ENCODE measurements around the gene PLCL2. TPM values are rescaled to one million over a fixed set of nuclear protein-coding genes. Genes with fewer than 3 reads are reported as not detected.

PLCL2 gene
- total and polyA plus RNA-seq, 4 donors, result 1.5 to 16.5 (median 9.4) TPM

DNA sequence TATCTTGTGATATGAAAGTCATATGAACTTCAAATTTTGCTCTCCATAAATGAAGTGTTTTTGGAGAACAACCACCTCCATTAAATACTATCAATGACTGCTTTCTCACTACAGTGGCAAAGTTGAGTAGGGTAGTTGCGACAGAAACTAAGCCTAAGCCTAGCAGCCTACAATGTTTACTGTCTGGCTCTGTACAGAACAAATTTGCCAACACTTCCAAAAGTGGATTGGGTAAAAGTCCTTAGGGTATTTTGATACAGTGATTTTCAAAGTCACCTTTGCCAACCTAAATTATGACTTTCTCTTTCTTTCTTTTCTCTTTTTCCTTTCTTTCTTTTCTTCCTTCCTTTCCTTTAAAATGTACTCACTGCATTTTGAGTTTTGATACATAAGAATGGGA is 142.6 kb downstream of the PLCL2 start:
- Histone ChIP-seq H3K4me3 (ENCODE audit: low read depth in 1 of 3, low read length in 3 of 3) (peak overlapping the region in 2 of 3 donors; percentile 36 to 54), H3K27ac (ENCODE audit: low read depth in 1 of 2, low read length in 2 of 2) (peak overlapping the region; percentile 75 to 76), H3K36me3 (ENCODE audit: control insufficient read depth in 4 of 4, insufficient read depth in 3 of 4, low read depth in 1 of 4, low read length in 3 of 4) (peaks cover 0 to 3% (median 0%) of the 10 kb centered on the region in 4 donors), H3K4me1 (ENCODE audit: control insufficient read depth in 4 of 4, insufficient read depth in 4 of 4, low read length in 3 of 4) (peaks cover 0 to 25% (median 4%) of the 10 kb centered on the region in 4 donors), H3K9me3 (ENCODE audit: control insufficient read depth in 4 of 4, low read length in 3 of 4) (no peaks in the 10 kb centered on the region), H3K27me3 (ENCODE audit: control insufficient read depth in 4 of 4, insufficient read depth in 4 of 4, low read length in 3 of 4) (no peaks in the 10 kb centered on the region), H3K9ac (ENCODE audit: low read depth in 1 of 2, low read length in 2 of 2) (peak overlapping the region; percentile 5 to 12)
- no peak for DNase-seq (ENCODE audit: low spot score)
- WGBS, result 31% methylated on average over 1 of the region's 1 CpG
- TF ChIP-seq JUND (IDR thresholded peaks at IDR 0.05) (peak in 1 of 2 donors; percentile 46), FOXA2 (IDR thresholded peaks at IDR 0.05) (peak; percentile 78), YY1 (IDR thresholded peaks at IDR 0.05) (peak; percentile 63), TAF1 (conservative IDR thresholded peaks at IDR 0.05) (no peak), EGR1 (IDR thresholded peaks at IDR 0.05; ENCODE audit: low read depth in 2 of 2) (no peak), HNF4A (conservative IDR thresholded peaks at IDR 0.05) (peak; percentile 75 to 76), RXRA (IDR thresholded peaks at IDR 0.05) (peak; percentile 46 to 69), GABPA (IDR thresholded peaks at IDR 0.05 in 1 of 2, conservative IDR thresholded peaks at IDR 0.05 in 1 of 2) (no peak), SP1 (IDR thresholded peaks at IDR 0.05) (peak; percentile 81), NR2F2 (IDR thresholded peaks at IDR 0.05) (no peak), HNF4G (IDR thresholded peaks at IDR 0.05) (no peak), FOXA1 (IDR thresholded peaks at IDR 0.05) (peak; percentile 67), RAD21 (IDR thresholded peaks at IDR 0.05) (peak; percentile 61 to 70)
- TF ChIP-seq, protein P1, sequence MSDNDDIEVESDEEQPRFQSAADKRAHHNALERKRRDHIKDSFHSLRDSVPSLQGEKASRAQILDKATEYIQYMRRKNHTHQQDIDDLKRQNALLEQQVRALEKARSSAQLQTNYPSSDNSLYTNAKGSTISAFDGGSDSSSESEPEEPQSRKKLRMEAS (IDR thresholded peaks at IDR 0.05), result peak; percentile 53
- TF ChIP-seq, protein P2, sequence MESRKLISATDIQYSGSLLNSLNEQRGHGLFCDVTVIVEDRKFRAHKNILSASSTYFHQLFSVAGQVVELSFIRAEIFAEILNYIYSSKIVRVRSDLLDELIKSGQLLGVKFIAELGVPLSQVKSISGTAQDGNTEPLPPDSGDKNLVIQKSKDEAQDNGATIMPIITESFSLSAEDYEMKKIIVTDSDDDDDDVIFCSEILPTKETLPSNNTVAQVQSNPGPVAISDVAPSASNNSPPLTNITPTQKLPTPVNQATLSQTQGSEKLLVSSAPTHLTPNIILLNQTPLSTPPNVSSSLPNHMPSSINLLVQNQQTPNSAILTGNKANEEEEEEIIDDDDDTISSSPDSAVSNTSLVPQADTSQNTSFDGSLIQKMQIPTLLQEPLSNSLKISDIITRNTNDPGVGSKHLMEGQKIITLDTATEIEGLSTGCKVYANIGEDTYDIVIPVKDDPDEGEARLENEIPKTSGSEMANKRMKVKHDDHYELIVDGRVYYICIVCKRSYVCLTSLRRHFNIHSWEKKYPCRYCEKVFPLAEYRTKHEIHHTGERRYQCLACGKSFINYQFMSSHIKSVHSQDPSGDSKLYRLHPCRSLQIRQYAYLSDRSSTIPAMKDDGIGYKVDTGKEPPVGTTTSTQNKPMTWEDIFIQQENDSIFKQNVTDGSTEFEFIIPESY (IDR thresholded peaks at IDR 0.05), result peak; percentile 70
- TF ChIP-seq, protein P3, sequence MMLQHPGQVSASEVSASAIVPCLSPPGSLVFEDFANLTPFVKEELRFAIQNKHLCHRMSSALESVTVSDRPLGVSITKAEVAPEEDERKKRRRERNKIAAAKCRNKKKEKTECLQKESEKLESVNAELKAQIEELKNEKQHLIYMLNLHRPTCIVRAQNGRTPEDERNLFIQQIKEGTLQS (IDR thresholded peaks at IDR 0.05), result no peak
- TF ChIP-seq, protein P4, sequence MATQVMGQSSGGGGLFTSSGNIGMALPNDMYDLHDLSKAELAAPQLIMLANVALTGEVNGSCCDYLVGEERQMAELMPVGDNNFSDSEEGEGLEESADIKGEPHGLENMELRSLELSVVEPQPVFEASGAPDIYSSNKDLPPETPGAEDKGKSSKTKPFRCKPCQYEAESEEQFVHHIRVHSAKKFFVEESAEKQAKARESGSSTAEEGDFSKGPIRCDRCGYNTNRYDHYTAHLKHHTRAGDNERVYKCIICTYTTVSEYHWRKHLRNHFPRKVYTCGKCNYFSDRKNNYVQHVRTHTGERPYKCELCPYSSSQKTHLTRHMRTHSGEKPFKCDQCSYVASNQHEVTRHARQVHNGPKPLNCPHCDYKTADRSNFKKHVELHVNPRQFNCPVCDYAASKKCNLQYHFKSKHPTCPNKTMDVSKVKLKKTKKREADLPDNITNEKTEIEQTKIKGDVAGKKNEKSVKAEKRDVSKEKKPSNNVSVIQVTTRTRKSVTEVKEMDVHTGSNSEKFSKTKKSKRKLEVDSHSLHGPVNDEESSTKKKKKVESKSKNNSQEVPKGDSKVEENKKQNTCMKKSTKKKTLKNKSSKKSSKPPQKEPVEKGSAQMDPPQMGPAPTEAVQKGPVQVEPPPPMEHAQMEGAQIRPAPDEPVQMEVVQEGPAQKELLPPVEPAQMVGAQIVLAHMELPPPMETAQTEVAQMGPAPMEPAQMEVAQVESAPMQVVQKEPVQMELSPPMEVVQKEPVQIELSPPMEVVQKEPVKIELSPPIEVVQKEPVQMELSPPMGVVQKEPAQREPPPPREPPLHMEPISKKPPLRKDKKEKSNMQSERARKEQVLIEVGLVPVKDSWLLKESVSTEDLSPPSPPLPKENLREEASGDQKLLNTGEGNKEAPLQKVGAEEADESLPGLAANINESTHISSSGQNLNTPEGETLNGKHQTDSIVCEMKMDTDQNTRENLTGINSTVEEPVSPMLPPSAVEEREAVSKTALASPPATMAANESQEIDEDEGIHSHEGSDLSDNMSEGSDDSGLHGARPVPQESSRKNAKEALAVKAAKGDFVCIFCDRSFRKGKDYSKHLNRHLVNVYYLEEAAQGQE (IDR thresholded peaks at IDR 0.05), result peak; percentile 65
- TF ChIP-seq, protein P5, sequence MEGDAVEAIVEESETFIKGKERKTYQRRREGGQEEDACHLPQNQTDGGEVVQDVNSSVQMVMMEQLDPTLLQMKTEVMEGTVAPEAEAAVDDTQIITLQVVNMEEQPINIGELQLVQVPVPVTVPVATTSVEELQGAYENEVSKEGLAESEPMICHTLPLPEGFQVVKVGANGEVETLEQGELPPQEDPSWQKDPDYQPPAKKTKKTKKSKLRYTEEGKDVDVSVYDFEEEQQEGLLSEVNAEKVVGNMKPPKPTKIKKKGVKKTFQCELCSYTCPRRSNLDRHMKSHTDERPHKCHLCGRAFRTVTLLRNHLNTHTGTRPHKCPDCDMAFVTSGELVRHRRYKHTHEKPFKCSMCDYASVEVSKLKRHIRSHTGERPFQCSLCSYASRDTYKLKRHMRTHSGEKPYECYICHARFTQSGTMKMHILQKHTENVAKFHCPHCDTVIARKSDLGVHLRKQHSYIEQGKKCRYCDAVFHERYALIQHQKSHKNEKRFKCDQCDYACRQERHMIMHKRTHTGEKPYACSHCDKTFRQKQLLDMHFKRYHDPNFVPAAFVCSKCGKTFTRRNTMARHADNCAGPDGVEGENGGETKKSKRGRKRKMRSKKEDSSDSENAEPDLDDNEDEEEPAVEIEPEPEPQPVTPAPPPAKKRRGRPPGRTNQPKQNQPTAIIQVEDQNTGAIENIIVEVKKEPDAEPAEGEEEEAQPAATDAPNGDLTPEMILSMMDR (IDR thresholded peaks at IDR 0.05; ENCODE audit: low read depth, low read length, missing input control), result no peak
